Stimulated activated CD4-positive, alpha-beta T cell treated with anti-CD3 and anti-CD28 coated beads, Interleukin-12 subunit alpha, Interleukin-12 subunit beta, amount 100 ng/mL, for 48 hours (primary cell): ENCODE measurements around the gene KIRREL3.

ENCODE experiments used
- DNase-seq, 3 donors: peaks; one replicate each; pipeline ENCODE4 v3.0.0-alpha.2; 2020; ENCODE audit warnings: low read depth in 2 of 3, low spot score in 1 of 3

KIRREL3 gene

GRCh38 chr11:126682590-126682989 lies 318.0 kb downstream of the KIRREL3 start:
- DNase-seq: no peak

- DNase-seq: no peak
Observed at GRCh38 chr11:126680700-126681099, 319.9 kb downstream of the KIRREL3 start.

GRCh38 chr11:126680131-126680530 lies 320.4 kb downstream of the KIRREL3 start:
- DNase-seq: no peak

- DNase-seq: no peak
Observed at GRCh38 chr11:126679033-126679432, 321.5 kb downstream of the KIRREL3 start.

DNA sequence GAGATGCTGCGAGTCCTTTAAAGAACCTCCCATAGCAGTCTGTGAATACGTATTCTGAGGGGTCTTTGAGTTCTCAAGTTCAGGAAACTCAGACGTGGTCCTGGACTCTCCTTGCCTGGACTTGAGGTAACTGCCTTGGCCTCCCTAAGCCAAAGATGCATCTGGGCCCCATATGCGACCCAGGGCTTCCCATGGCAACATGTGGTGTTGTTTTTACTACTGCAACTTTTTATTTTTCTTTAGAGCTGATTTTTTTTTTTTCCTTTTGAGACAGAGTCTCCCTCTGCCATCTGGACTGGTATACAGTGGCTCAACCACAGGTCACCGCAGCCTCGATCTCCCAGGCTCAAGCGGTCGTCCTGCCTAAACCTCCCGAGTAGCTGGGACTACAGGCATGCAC lies 324.0 kb downstream of the KIRREL3 start:
- DNase-seq: no peak

DNA sequence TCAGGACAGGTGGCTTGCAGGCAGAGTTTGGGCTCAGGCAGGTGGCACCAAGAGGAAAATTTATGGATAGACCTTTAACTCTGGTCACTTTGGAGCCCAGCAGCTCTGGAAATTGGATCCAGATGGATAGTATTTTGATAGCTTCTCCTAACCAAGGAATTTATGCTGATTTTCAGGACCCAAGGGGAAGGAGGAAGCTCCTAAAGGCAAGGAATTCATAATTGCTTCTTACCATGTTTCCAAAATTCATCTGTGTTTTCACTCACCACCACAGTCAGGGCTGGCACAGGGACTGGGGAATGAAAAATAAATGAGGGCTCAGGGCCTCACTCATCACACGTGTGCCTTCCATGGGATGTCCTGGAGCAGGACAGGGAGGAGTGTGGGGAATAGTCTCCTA lies 327.3 kb downstream of the KIRREL3 start:
- DNase-seq: no peak

DNA sequence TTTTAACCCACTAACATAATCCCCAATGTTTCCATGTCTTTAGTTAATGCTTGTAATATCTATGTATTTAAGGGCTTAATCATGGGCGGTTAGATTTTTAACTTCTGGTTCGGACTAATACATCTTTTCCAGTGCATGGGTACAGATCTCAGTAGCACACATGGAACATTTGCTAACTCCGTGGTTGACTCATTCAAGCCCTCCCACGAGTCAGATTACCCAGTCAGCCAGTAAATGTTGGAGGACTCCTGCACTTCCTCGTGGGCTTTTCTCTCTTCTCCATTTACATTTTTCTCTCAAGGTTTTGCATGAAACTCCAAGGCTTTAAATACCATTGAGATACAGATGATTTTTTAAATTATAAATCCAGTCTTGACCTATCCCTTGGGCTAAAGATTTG lies 331.2 kb downstream of the KIRREL3 start:
- no peak for DNase-seq

GRCh38 chr11:126664643-126665042 lies 335.9 kb downstream of the KIRREL3 start:
- no peak for DNase-seq

GRCh38 chr11:126663749-126664592 lies 336.6 kb downstream of the KIRREL3 start:
- no peak for DNase-seq

DNA sequence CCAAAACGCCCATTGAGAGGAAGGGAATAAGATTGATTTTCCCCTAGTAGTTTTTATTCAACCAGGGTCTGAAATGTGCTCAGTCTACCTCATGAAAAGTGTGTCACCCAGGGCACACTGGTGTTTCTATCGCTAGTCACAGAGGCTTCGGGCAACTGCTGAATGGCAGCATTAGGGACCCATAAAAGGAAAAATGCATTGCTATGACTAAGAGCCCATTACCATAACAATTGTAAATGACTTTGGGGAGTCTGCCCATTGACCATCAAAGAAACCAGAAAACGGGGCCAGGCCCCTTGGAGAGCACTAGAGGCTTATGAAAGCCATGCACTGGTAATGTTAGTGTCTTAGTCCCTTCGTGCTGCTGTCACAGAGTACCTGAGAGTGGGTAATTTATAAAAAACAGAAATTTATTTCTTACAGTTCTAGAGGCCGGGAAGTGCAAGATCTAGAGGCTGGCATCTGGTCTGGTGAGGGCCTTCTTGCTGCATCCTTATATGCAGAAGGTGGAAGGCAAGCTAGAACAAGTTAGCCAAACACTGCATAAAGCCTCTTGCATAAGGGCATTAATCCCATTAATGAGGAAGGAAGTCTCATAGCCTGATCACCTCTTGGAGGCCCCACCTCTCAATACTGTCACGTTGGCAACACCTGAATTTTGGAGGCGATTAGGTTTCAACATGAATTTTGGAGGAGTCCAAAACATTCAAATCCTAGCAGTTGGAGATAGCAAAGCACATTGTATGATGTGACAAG lies 338.4 kb downstream of the KIRREL3 start:
- DNase-seq: no peak

GRCh38 chr11:126660761-126661425 lies 339.7 kb downstream of the KIRREL3 start:
- no peak for DNase-seq

DNA sequence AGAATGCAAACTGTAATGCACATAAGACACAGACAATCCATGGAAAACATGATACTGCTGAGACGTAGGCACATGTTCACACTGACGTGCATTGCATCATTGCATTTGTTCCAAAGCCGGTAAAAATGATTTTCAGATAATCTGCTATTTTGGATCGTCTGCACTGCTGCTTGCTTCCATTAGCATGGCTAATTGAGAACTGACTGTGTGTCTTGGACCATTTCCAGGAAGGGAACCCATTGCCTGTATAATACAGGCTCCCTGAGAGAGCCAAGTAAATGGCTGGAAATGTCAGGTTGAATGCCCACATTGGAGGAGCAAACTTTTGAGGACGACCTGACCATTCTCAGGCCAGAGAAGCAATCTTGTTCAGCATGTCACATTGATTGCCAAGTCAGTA lies 340.2 kb downstream of the KIRREL3 start:
- no peak for DNase-seq

DNA sequence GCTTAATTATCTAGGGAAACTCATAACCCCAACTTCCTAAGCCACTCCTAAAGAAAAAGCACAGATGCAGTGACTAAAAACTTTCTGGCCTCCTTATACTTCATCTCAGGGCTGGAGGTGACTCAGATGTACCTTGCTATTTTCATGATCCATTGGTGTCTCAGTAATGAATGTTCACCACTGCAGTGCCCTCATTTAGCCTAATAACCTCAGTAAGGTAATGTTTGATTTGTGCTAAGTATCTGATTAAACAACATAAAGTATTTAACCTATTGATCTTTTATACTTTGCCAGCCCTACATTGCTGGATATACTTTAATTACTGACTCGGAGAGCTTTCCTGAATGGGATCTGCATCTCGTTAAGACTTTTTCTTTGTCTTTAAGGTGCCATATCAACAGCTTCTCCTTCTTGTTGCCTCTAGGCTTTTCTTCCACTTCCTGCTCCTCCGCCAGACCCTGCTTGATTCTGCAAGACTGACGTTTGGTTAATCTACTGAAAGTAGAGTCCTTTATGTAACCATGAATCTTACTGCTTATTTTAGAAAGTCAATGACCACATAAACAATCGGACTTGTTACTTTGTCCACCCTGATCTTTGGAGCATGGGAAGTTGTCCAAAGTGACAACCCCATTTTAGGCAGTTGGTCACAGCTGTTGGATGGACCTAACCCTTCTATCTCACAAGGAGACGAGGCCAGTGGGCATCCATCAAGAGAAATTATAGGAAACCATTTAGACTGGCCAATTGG lies 342.1 kb downstream of the KIRREL3 start:
- DNase-seq: no peak

GRCh38 chr11:126655807-126656128 lies 344.8 kb downstream of the KIRREL3 start:
- no peak for DNase-seq

- DNase-seq: no peak
Observed at GRCh38 chr11:126654886-126655806, 345.4 kb downstream of the KIRREL3 start.

GRCh38 chr11:126653040-126653439 lies 347.5 kb downstream of the KIRREL3 start:
- DNase-seq: no peak

DNA sequence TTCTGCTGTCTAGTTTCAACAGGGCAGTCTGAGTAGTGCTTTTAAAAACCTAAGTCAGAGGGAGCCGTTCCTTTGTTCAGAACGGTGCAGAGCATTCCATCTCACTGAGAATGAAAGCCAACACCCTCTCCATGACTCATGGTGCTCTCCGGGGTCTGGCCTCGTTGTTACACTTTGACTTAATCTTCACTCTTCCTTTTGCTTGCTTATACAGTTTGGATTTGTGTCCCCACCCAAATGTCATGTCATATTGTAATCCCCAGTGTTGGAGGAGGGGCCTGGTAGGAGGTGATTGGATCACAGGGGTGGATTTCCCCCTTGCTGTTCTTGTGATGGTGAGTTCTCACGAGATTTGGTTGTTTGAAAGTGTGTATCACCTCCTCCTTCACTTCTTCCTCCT lies 352.8 kb downstream of the KIRREL3 start:
- no peak for DNase-seq

GRCh38 chr11:126646701-126647557 lies 353.6 kb downstream of the KIRREL3 start:
- no peak for DNase-seq

DNA sequence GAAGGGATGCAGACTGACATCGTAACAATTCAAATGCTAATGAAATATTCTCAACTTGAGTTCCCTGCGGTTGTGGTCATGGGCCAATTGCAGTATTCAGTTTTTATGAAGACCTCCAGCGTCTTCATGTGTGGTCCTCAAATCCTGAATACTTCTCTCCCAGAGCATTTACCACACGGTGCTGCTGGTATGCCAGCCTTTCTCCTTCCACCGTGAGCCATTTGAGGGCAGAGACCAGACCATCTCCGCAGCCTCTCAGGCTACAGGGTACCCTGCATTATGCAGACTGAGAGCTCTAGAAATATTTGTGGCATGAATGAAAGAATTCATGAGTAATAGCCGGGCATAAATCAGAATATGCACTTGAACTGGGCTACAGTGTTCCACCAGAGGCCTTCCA lies 355.4 kb downstream of the KIRREL3 start:
- DNase-seq: no peak
